HepG2 (cell line): ENCODE data around the gene INO80B. TPM values are rescaled to one million over a fixed set of nuclear protein-coding genes. Genes with fewer than 3 reads are reported as not detected.
A peak's percentile ranks its signal among the peaks of the same experiment; 100 is the strongest.

Experiments used
- AHR ChIP-seq: IDR thresholded peaks from 2 replicates; pipeline ENCODE4 v1.6.1; 2018; ENCODE audit warnings: missing genetic modification reagents, missing compliant biosample characterization
- CSRNP2 ChIP-seq: sonication (generic); formaldehyde crosslinking; conservative IDR thresholded peaks from 2 replicates; pipeline ENCODE4 v1.8.0; 2022; ENCODE audit warnings: low read depth, missing genetic modification reagents
- FOXO4 ChIP-seq: sonication (generic); formaldehyde crosslinking; conservative IDR thresholded peaks from 2 replicates; pipeline ENCODE4 v1.8.1; 2023; ENCODE audit warnings: missing genetic modification reagents
- HHEX ChIP-seq: IDR thresholded peaks from 2 replicates; pipeline ENCODE4 v1.6.1; 2016; ENCODE audit warnings: control low read depth
- HNRNPLL ChIP-seq: fragments of 200-400 bp; formaldehyde crosslinking; IDR thresholded peaks from 2 replicates; pipeline ENCODE4 v1.6.1; 2017; ENCODE audit warnings: mild to moderate bottlenecking, low read depth, low read length; ENCODE audit not compliant: poor library complexity, severe bottlenecking
- IKZF4 ChIP-seq: sonication (generic); formaldehyde crosslinking; IDR thresholded peaks from 2 replicates; pipeline ENCODE4 v1.5.1; 2020; ENCODE audit warnings: borderline replicate concordance, mild to moderate bottlenecking, low read depth, missing genetic modification reagents; ENCODE audit errors: not compliant biosample characterization
- KLF6 ChIP-seq: IDR thresholded peaks from 2 replicates; pipeline ENCODE4 v1.8.0; 2016; ENCODE audit warnings: missing biosample characterization, missing genetic modification reagents
- NR2F6 ChIP-seq, 2 experiments: IDR thresholded peaks; 2 replicates each; pipeline ENCODE4 v1.6.1; 2016; ENCODE audit warnings: antibody characterized with exemption in 1 of 2, mild to moderate bottlenecking in 1 of 2
- PTBP1 ChIP-seq: fragments of 200-400 bp; formaldehyde crosslinking; IDR thresholded peaks from 2 replicates; pipeline ENCODE4 v1.6.1; 2018; ENCODE audit warnings: low read length, low read depth; ENCODE audit not compliant: poor library complexity, severe bottlenecking
- ZBTB43 ChIP-seq: sonication (generic); formaldehyde crosslinking; conservative IDR thresholded peaks from 2 replicates; pipeline ENCODE4 v1.4.0; 2020; ENCODE audit warnings: missing genetic modification reagents
- ZNF280D ChIP-seq: sonication (generic); formaldehyde crosslinking; IDR thresholded peaks from 2 replicates; pipeline ENCODE4 v1.5.1; 2020; ENCODE audit warnings: mild to moderate bottlenecking, missing genetic modification reagents
- polyA plus RNA-seq, 8 experiments: library from polyadenylated mRNA; depleted of rRNA in 3 of 8; stranded (reverse) in 7 of 8; unstranded in 1 of 8; fragments of >200 nt; fragmentation: Illumina TruSeq in 4 of 8; extraction: Trizol in 4 of 8; gene quantifications; 2 replicates each; pipeline versions ENCODE4 v1.2.1 to v1.2.3, GENCODE V29; 2011 to 2016; ENCODE audit warnings: low read depth in 4 of 8, missing spikeins in 1 of 8, mixed read lengths in 1 of 8; ENCODE audit not compliant: insufficient read depth in 1 of 8
- total RNA-seq, 5 experiments: library from RNA; depleted of rRNA; stranded (reverse); fragments of >200 nt; fragmentation: Illumina TruSeq; extraction: Trizol; gene quantifications; 2 replicates each; pipeline ENCODE4 v1.2.3, GENCODE V29; 2016; ENCODE audit warnings: low read depth in 1 of 5

Gene INO80B
- total and polyA plus RNA-seq, 2 of the 13 experiments (the other 11 are each of a cell fraction or from before 2014, with no cell fraction given), result 6.2 to 14.5 TPM

- TF ChIP-seq ZNF280D (CRISPR knock-in tag) (peak; percentile 53; the same call in 1 of the 2 replicates), AHR (CRISPR knock-in tag) (0 out of 2 replicates have a peak, but pooled peaks have one; percentile 5), PTBP1 (no peak), FOXO4 (CRISPR knock-in tag) (no peak), CSRNP2 (CRISPR knock-in tag) (peak; percentile 65; the same call in 1 of the 2 replicates), ZBTB43 (CRISPR knock-in tag) (no peak), IKZF4 (CRISPR knock-in tag) (peak; percentile 74), HNRNPLL (no peak), NR2F6 (IDR thresholded peaks at IDR 0.05) (peak; percentile 90), NR2F6 (CRISPR knock-in tag; IDR thresholded peaks at IDR 0.05) (peak; percentile 67), HHEX (CRISPR knock-in tag) (peak; percentile 74), KLF6 (CRISPR knock-in tag) (peak; percentile 53; the same call in 1 of the 2 replicates)
These were observed 34.0 kb downstream of the INO80B start (continued) for GRCh38 chr2:74488643-74489481.
